ENCODE measurements around the gene MMD2. TPM values are rescaled to one million over a fixed set of nuclear protein-coding genes. Genes with fewer than 3 reads are reported as not detected.

Gene MMD2
- total and polyA plus RNA-seq, 2 of the 8 experiments (the other 6 are each of a cell fraction or from before 2014, with no cell fraction given), result 0.14 TPM; not detected in 1

- TF ChIP-seq TEAD4 (IDR thresholded peaks at IDR 0.05; ENCODE audit: low read depth, low read length), result no peak
- no peak for TF ChIP-seq EP300 (IDR thresholded peaks at IDR 0.05; ENCODE audit: borderline replicate concordance in 1 of 2, low read depth in 2 of 2, low read length in 2 of 2)
- no peak for TF ChIP-seq ZNF274 (IDR thresholded peaks at IDR 0.05; ENCODE audit: borderline replicate concordance, extremely low read depth, low read length)
These were observed 42.9 kb upstream of the MMD2 start (continued) for GRCh38 chr7:5001911-5002310.

All from H1 (cell line).